MM.1S (cell line): ENCODE data around the gene UGT1A7.

Source experiments
- EZH2 ChIP-seq: fragments of 300-600 bp; sonication (generic); optimal IDR thresholded peaks from 2 replicates; pipeline ENCODE3; 2017; ENCODE audit warnings: low read depth, mild to moderate bottlenecking, antibody characterized with exemption, low read length, mixed read lengths
- EZH2phosphoT487 ChIP-seq: fragments of 300-600 bp; sonication (generic); IDR thresholded peaks from 2 replicates; pipeline ENCODE4 v1.6.1; 2018; ENCODE audit warnings: antibody characterized with exemption, low read length
- TF ChIP-seq, protein P1 (sequence below): fragments of 300-600 bp; sonication (generic); IDR thresholded peaks from 2 replicates; pipeline ENCODE4 v1.5.1; 2016; ENCODE audit warnings: antibody characterized with exemption, low read length, mixed read lengths

DNA sequence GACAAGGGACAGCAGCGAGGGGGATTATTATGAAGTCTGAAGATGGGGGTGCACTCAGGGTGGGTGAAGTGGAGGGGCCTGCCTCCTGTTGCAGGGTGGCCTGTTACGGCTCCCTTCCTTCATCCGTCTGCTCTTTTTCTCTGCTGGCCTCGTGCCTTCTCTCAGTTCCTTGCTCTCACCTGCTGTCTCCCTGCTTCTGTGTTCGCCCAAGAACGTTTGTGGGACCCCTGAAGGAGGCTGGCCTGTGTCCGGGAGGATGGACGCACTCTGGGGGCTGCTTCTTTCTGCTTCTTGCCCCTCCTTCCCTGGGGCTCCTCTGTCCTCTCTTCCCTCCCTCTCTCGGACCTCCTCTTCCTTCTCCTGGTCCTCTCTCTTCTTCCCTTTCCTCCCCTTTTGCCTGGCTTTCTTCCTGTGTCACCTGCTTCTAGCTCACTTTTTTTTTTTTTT, 110.2 kb downstream of the UGT1A7 start:
- TF ChIP-seq, protein P1, sequence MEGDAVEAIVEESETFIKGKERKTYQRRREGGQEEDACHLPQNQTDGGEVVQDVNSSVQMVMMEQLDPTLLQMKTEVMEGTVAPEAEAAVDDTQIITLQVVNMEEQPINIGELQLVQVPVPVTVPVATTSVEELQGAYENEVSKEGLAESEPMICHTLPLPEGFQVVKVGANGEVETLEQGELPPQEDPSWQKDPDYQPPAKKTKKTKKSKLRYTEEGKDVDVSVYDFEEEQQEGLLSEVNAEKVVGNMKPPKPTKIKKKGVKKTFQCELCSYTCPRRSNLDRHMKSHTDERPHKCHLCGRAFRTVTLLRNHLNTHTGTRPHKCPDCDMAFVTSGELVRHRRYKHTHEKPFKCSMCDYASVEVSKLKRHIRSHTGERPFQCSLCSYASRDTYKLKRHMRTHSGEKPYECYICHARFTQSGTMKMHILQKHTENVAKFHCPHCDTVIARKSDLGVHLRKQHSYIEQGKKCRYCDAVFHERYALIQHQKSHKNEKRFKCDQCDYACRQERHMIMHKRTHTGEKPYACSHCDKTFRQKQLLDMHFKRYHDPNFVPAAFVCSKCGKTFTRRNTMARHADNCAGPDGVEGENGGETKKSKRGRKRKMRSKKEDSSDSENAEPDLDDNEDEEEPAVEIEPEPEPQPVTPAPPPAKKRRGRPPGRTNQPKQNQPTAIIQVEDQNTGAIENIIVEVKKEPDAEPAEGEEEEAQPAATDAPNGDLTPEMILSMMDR = no peak
- TF ChIP-seq EZH2 (no peak), EZH2phosphoT487 (no peak)
